ENCODE results near the gene RTTN. TPM values are rescaled to one million over a fixed set of nuclear protein-coding genes. Genes with fewer than 3 reads are reported as not detected.

The RTTN gene
- total RNA-seq, 1 experiment from 2014 or later, result 25.9 TPM

DNA sequence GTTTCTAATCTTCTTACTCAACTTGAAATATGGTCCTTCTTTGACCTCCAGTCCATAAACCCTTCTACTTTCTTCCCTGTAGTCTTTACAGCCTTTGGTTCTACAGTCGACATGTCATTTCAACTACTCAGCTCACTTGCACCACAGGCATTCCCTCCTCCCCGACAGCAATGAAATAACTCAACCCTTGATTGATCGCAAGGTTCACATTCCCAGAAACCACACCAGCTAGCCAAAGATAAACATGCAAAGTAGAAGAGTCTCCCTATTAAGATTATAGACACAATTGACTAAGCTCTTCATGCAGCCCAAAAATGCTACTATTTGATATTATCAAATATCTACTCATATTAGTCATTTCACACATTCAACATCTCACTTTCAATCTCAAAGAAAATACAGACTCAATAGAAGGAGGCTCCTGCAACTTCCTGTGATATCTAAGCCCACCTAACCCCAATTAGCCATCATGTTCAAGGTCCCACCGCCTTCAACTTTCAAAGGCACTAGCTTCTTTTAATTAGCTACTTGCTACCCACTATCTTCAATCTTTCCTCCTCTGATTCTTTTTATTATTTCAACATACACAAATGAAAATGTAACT is 50.8 kb downstream of the RTTN start:
- Histone ChIP-seq H3K27me3 (replicated peaks; ENCODE audit: insufficient read depth, low read depth, low read length, poor library complexity) (no peaks in the 10 kb centered on the region), H3K4me3 (ENCODE audit: low read depth, low read length, poor library complexity, severe bottlenecking) (no peak overlapping the region), H3K27ac (ENCODE audit: low read depth, low read length, poor library complexity, severe bottlenecking) (no peak overlapping the region), H3K4me1 (ENCODE audit: insufficient read depth, low read length, poor library complexity, severe bottlenecking) (no peaks in the 10 kb centered on the region), H3K9me3 (ENCODE audit: low read depth, low read length, poor library complexity, severe bottlenecking) (no peaks in the 10 kb centered on the region), H3K36me3 (ENCODE audit: insufficient read depth, low read length, poor library complexity, severe bottlenecking) (no peaks in the 10 kb centered on the region)
- TF ChIP-seq EZH2 (IDR thresholded peaks at IDR 0.05; ENCODE audit: borderline replicate concordance, low read depth, low read length, poor library complexity, severe bottlenecking), result no peak
- TF ChIP-seq, protein P1, sequence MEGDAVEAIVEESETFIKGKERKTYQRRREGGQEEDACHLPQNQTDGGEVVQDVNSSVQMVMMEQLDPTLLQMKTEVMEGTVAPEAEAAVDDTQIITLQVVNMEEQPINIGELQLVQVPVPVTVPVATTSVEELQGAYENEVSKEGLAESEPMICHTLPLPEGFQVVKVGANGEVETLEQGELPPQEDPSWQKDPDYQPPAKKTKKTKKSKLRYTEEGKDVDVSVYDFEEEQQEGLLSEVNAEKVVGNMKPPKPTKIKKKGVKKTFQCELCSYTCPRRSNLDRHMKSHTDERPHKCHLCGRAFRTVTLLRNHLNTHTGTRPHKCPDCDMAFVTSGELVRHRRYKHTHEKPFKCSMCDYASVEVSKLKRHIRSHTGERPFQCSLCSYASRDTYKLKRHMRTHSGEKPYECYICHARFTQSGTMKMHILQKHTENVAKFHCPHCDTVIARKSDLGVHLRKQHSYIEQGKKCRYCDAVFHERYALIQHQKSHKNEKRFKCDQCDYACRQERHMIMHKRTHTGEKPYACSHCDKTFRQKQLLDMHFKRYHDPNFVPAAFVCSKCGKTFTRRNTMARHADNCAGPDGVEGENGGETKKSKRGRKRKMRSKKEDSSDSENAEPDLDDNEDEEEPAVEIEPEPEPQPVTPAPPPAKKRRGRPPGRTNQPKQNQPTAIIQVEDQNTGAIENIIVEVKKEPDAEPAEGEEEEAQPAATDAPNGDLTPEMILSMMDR (conservative IDR thresholded peaks at IDR 0.05; ENCODE audit: low read depth, low read length), result no peak
- CTCF ChIA-PET, result interaction anchor here (0.5 kb wide), 1 partner anchor 154 kb away, joined by 8 read pairs; no protein-coding TSS in a partner anchor
- BruUV-seq (replicated peaks), result no TSS peak
- no peak for DNase-seq (ENCODE audit: low spot score)
- intact Hi-C loops (cut with micrococcal nuclease; ENCODE audit: unreplicated experiment), result no loop called here
- POLR2A ChIA-PET (ENCODE audit: low non-redundant PET), result no interaction called here

DNA sequence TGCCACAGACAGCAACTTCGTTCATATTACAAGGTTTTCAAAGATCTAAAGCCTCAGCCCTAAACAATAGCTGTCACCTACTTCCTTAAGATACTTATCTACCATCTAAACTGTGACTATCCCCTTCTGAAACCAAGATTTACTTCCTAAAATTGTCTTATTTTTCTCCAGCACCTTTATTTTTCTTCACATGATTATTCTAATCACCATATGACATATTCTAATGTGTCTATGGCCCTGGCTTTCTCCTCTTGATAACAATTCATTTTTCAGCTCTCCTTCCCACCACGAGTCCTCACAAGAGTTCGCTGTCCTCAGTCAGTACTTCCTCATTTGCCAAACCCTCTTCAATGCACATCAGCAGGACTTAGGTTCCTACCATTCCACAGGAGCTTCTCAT is 53.9 kb downstream of the RTTN start:
- no peak overlapping the region for H3K27ac ChIP-seq (ENCODE audit: low read depth, low read length, poor library complexity, severe bottlenecking)
- TF ChIP-seq EZH2 (IDR thresholded peaks at IDR 0.05; ENCODE audit: borderline replicate concordance, low read depth, low read length, poor library complexity, severe bottlenecking), result no peak
- TF ChIP-seq, protein P1 (conservative IDR thresholded peaks at IDR 0.05; ENCODE audit: low read depth, low read length), result no peak
- DNase-seq (ENCODE audit: low spot score), result no peak
- H3K4me3 ChIP-seq (ENCODE audit: low read depth, low read length, poor library complexity, severe bottlenecking), result no peak overlapping the region
- H3K4me1 ChIP-seq (ENCODE audit: insufficient read depth, low read length, poor library complexity, severe bottlenecking), result no peaks in the 10 kb centered on the region
- H3K36me3 ChIP-seq (ENCODE audit: insufficient read depth, low read length, poor library complexity, severe bottlenecking), result peaks cover 14% of the 10 kb centered on the region
- no TSS peak for BruUV-seq (replicated peaks)
- intact Hi-C loops (cut with micrococcal nuclease; ENCODE audit: unreplicated experiment), result no loop called here
- no peaks in the 10 kb centered on the region for H3K27me3 ChIP-seq (replicated peaks; ENCODE audit: insufficient read depth, low read depth, low read length, poor library complexity)
- ChIA-PET CTCF (no interaction called here), POLR2A (ENCODE audit: low non-redundant PET) (no interaction called here)
- H3K9me3 ChIP-seq (ENCODE audit: low read depth, low read length, poor library complexity, severe bottlenecking), result no peaks in the 10 kb centered on the region

DNA sequence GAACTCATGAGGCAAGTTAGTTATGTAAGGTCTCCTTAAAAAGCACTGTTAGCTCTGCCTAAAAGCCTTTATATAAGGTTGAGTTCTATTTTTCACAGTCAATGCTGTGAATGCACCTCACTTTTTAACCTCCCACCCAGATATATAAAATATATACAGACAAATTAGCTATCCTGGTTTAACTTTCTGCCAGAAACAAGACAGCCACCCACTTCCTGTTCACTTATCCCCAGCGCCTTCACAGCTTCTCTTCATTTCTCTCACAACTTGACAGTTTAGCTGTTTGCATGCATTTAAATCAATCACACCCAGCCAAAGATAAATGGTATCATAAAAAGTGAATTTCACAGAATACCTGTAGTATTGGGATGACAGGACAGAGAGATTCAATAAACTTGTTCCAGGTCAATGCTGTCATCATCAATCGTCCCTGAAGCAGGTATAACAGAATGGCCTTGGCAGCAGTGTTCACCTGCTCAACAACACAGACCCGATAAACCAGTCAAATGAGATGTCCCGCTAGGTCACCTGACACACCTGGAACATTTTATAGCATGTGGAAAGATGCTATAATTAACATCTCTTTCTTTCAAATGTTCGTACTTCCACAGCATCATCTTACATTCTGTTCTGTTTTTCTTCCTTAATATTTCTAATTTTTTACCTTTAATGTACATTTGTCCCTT is 55.7 kb downstream of the RTTN start:
- no peak for DNase-seq (ENCODE audit: low spot score)
- CTCF ChIA-PET, result no interaction called here
- Histone ChIP-seq H3K9me3 (ENCODE audit: low read depth, low read length, poor library complexity, severe bottlenecking) (no peaks in the 10 kb centered on the region), H3K27me3 (replicated peaks; ENCODE audit: insufficient read depth, low read depth, low read length, poor library complexity) (no peaks in the 10 kb centered on the region), H3K4me3 (ENCODE audit: low read depth, low read length, poor library complexity, severe bottlenecking) (no peak overlapping the region), H3K4me1 (ENCODE audit: insufficient read depth, low read length, poor library complexity, severe bottlenecking) (no peaks in the 10 kb centered on the region), H3K36me3 (ENCODE audit: insufficient read depth, low read length, poor library complexity, severe bottlenecking) (peaks cover 14% of the 10 kb centered on the region), H3K27ac (ENCODE audit: low read depth, low read length, poor library complexity, severe bottlenecking) (no peak overlapping the region)
- POLR2A ChIA-PET (ENCODE audit: low non-redundant PET), result no interaction called here
- no TSS peak for BruUV-seq (replicated peaks)
- intact Hi-C loops (cut with micrococcal nuclease; ENCODE audit: unreplicated experiment), result no loop called here
- TF ChIP-seq EZH2 (IDR thresholded peaks at IDR 0.05; ENCODE audit: borderline replicate concordance, low read depth, low read length, poor library complexity, severe bottlenecking), result no peak
- TF ChIP-seq, protein P1 (conservative IDR thresholded peaks at IDR 0.05; ENCODE audit: low read depth, low read length), result no peak
